HL-60/S4 treated with phorbol 12-myristate 13-acetate at 8.2 ng/mL for 4 days and 3 days (cell line): ENCODE results near the gene AGPAT2.

ENCODE experiments used
- in situ Hi-C: fragments of 300-500 bp; cut with MboI; formaldehyde crosslinking; loops from 2 replicates; pipeline ENCODE4 v1.15.0; 2022; ENCODE audit warnings: low sequenced_read_pairs

Gene AGPAT2

GRCh38 chr9:136703276-136703860 lies 16.1 kb upstream of the AGPAT2 start:
- in situ Hi-C loops: no loop called here

GRCh38 chr9:136701668-136702053 lies 14.4 kb upstream of the AGPAT2 start:
- in situ Hi-C loops: no loop called here

- in situ Hi-C loops: no loop called here
These were observed 13.9 kb upstream of the AGPAT2 start for GRCh38 chr9:136700959-136701667.

GRCh38 chr9:136700304-136700703 lies 13.0 kb upstream of the AGPAT2 start:
- in situ Hi-C loops: no loop called here

- in situ Hi-C loops: no loop called here
These were observed 11.5 kb upstream of the AGPAT2 start for GRCh38 chr9:136698635-136699246.

GRCh38 chr9:136697821-136698526 lies 10.7 kb upstream of the AGPAT2 start:
- in situ Hi-C loops: no loop called here

- in situ Hi-C loops: no loop called here
These were observed 10.0 kb upstream of the AGPAT2 start for GRCh38 chr9:136697146-136697820.

GRCh38 chr9:136696502-136696901 lies 9.2 kb upstream of the AGPAT2 start:
- in situ Hi-C loops: no loop called here

- in situ Hi-C loops: no loop called here
These were observed 8.7 kb upstream of the AGPAT2 start for GRCh38 chr9:136695955-136696354.

- in situ Hi-C loops: no loop called here
These were observed 8.2 kb upstream of the AGPAT2 start for GRCh38 chr9:136695435-136695895.

- in situ Hi-C loops: no loop called here
These were observed 7.6 kb upstream of the AGPAT2 start for GRCh38 chr9:136694872-136695247.

- in situ Hi-C loops: no loop called here
These were observed 7.1 kb upstream of the AGPAT2 start for GRCh38 chr9:136694163-136694871.

GRCh38 chr9:136693490-136694162 lies 6.4 kb upstream of the AGPAT2 start:
- in situ Hi-C loops: no loop called here

- in situ Hi-C loops: no loop called here
These were observed 5.9 kb upstream of the AGPAT2 start for GRCh38 chr9:136693135-136693489.

GRCh38 chr9:136692185-136693134 lies 5.2 kb upstream of the AGPAT2 start:
- in situ Hi-C loops: no loop called here

GRCh38 chr9:136691316-136692184 lies 4.3 kb upstream of the AGPAT2 start:
- in situ Hi-C loops: no loop called here

- in situ Hi-C loops: no loop called here
These were observed 3.6 kb upstream of the AGPAT2 start for GRCh38 chr9:136690806-136691261.
